Measurements from ENCODE around the gene ARMCX1.
"Not testable (repeated sequence)": the region's sequence is repeated elsewhere in the genome, so short reads cannot be mapped to it uniquely, and the experiment has no call there.

The ARMCX1 gene

GRCh38 chrX:101550362-101550750, at the start of gene ARMCX1:
ARMCX1 (plus strand) TSS chrX:101550547; CDS start chrX:101552931, 2,384 bp downstream.
- FAIRE-seq: peak; percentile 69

GRCh38 chrX:101502929-101503328, 47.4 kb upstream of the ARMCX1 start:
- not testable (repeated sequence) for FAIRE-seq

- FAIRE-seq: no peak
Measured at GRCh38 chrX:101507372-101507771, 43.0 kb upstream of the ARMCX1 start.

GRCh38 chrX:101507986-101508385, 42.4 kb upstream of the ARMCX1 start:
- no peak for FAIRE-seq

- no peak for FAIRE-seq
Measured at GRCh38 chrX:101530944-101531343, 19.4 kb upstream of the ARMCX1 start.

- no peak for FAIRE-seq
Measured at GRCh38 chrX:101539116-101539515, 11.2 kb upstream of the ARMCX1 start.

- no peak for FAIRE-seq
Measured at GRCh38 chrX:101550751-101551379, 518 bp downstream of the ARMCX1 start.

- no peak for FAIRE-seq
Measured at GRCh38 chrX:101551380-101551767, 1.0 kb downstream of the ARMCX1 start.

GRCh38 chrX:101552714-101553113, 2.4 kb downstream of the ARMCX1 start:
- no peak for FAIRE-seq

- no peak for FAIRE-seq
Measured at GRCh38 chrX:101564651-101565050, 14.3 kb downstream of the ARMCX1 start.

- FAIRE-seq: peak; percentile 97
Measured at GRCh38 chrX:101595739-101596419, 45.5 kb downstream of the ARMCX1 start.

GRCh38 chrX:101599592-101599991, 49.2 kb downstream of the ARMCX1 start:
- FAIRE-seq: not testable (repeated sequence)

GRCh38 chrX:101602077-101602476, 51.7 kb downstream of the ARMCX1 start:
- FAIRE-seq: no peak
